HEK293 (cell line): Measurements from ENCODE around the gene TTLL1.

Experiments
- FEZF1 ChIP-seq: fragments of 450-650 bp; formaldehyde crosslinking; IDR thresholded peaks from 2 replicates; pipeline ENCODE4 v1.5.1; 2016; ENCODE audit warnings: missing biosample characterization, missing genetic modification characterization
- HOXA7 ChIP-seq: sonication (generic); formaldehyde crosslinking; IDR thresholded peaks from 2 replicates; pipeline ENCODE4 v1.8.1; 2022; ENCODE audit warnings: missing genetic modification reagents, borderline replicate concordance
- IKZF3 ChIP-seq: fragments of 450-650 bp; IDR thresholded peaks from 2 replicates; pipeline ENCODE4 v1.5.0; 2018; ENCODE audit warnings: missing biosample characterization, mild to moderate bottlenecking, missing genetic modification characterization, moderate library complexity
- MYNN ChIP-seq: fragments of 450-650 bp; formaldehyde crosslinking; IDR thresholded peaks from 2 replicates; pipeline ENCODE4 v1.5.1; 2016; ENCODE audit warnings: missing biosample characterization, missing genetic modification characterization, borderline replicate concordance
- SALL2 ChIP-seq: fragments of 450-650 bp; formaldehyde crosslinking; IDR thresholded peaks from 2 replicates; pipeline ENCODE4 v1.5.0; 2017; ENCODE audit warnings: missing biosample characterization, mild to moderate bottlenecking, missing genetic modification characterization, borderline replicate concordance
- SCRT2 ChIP-seq: fragments of 450-650 bp; formaldehyde crosslinking; IDR thresholded peaks from 2 replicates; pipeline ENCODE4 v1.5.1; 2016; ENCODE audit warnings: missing biosample characterization, missing genetic modification characterization
- SP2 ChIP-seq: fragments of 450-650 bp; formaldehyde crosslinking; IDR thresholded peaks from 2 replicates; pipeline ENCODE4 v1.5.1; 2016; ENCODE audit warnings: missing biosample characterization, missing genetic modification characterization
- WT1 ChIP-seq: fragments of 450-650 bp; formaldehyde crosslinking; IDR thresholded peaks from 2 replicates; pipeline ENCODE4 v1.5.1; 2016; ENCODE audit warnings: missing biosample characterization, missing genetic modification characterization
- ZBTB1 ChIP-seq: fragments of 450-650 bp; formaldehyde crosslinking; IDR thresholded peaks from 2 replicates; pipeline ENCODE4 v1.5.1; 2016; ENCODE audit warnings: missing biosample characterization, missing genetic modification characterization
- ZFP69B ChIP-seq: fragments of 450-650 bp; formaldehyde crosslinking; IDR thresholded peaks from 2 replicates; pipeline ENCODE4 v1.5.1; 2016; ENCODE audit warnings: missing biosample characterization, missing genetic modification characterization
- ZIC2 ChIP-seq: fragments of 450-650 bp; formaldehyde crosslinking; IDR thresholded peaks from 2 replicates; pipeline ENCODE4 v1.5.1; 2016; ENCODE audit warnings: missing biosample characterization, missing genetic modification characterization
- ZNF2 ChIP-seq: fragments of 450-650 bp; formaldehyde crosslinking; IDR thresholded peaks from 2 replicates; pipeline ENCODE4 v1.5.1; 2016; ENCODE audit warnings: missing biosample characterization, missing genetic modification characterization
- ZNF202 ChIP-seq: fragments of 450-650 bp; formaldehyde crosslinking; IDR thresholded peaks from 2 replicates; pipeline ENCODE4 v1.5.1; 2016; ENCODE audit warnings: missing biosample characterization, missing genetic modification characterization, borderline replicate concordance
- ZNF214 ChIP-seq: fragments of 450-650 bp; formaldehyde crosslinking; IDR thresholded peaks from 2 replicates; pipeline ENCODE4 v1.5.1; 2017; ENCODE audit warnings: missing biosample characterization, mild to moderate bottlenecking, missing genetic modification characterization, borderline replicate concordance
- ZNF391 ChIP-seq: fragments of 450-650 bp; formaldehyde crosslinking; IDR thresholded peaks from 2 replicates; pipeline ENCODE4 v1.5.1; 2016; ENCODE audit warnings: low read depth, missing biosample characterization, missing genetic modification characterization, borderline replicate concordance
- ZNF394 ChIP-seq: fragments of 450-650 bp; formaldehyde crosslinking; IDR thresholded peaks from 2 replicates; pipeline ENCODE4 v1.5.1; 2016; ENCODE audit warnings: missing biosample characterization, missing genetic modification characterization, mild to moderate bottlenecking, moderate library complexity, borderline replicate concordance
- ZNF501 ChIP-seq: fragments of 450-650 bp; formaldehyde crosslinking; IDR thresholded peaks from 2 replicates; pipeline ENCODE4 v1.5.1; 2016; ENCODE audit warnings: missing biosample characterization, missing genetic modification characterization
- ZNF529 ChIP-seq: fragments of 450-650 bp; formaldehyde crosslinking; IDR thresholded peaks from 2 replicates; pipeline ENCODE4 v1.5.1; 2017; ENCODE audit warnings: missing genetic modification characterization, missing biosample characterization; ENCODE audit not compliant: insufficient replicate concordance
- ZNF585B ChIP-seq: fragments of 450-650 bp; formaldehyde crosslinking; IDR thresholded peaks from 2 replicates; pipeline ENCODE4 v1.5.1; 2016; ENCODE audit warnings: missing biosample characterization, missing genetic modification characterization
- ZNF600 ChIP-seq: fragments of 450-650 bp; formaldehyde crosslinking; IDR thresholded peaks from 2 replicates; pipeline ENCODE4 v1.5.1; 2016; ENCODE audit warnings: missing biosample characterization, missing genetic modification characterization
- TF ChIP-seq, protein P1 (sequence below): fragments of 450-650 bp; formaldehyde crosslinking; IDR thresholded peaks from 2 replicates; pipeline ENCODE4 v1.5.1; 2016; ENCODE audit warnings: missing biosample characterization, missing genetic modification characterization, borderline replicate concordance
- TF ChIP-seq, protein P2 (sequence below): fragments of 450-650 bp; formaldehyde crosslinking; IDR thresholded peaks from 2 replicates; pipeline ENCODE4 v1.5.1; 2017; ENCODE audit warnings: missing biosample characterization, missing genetic modification characterization
- TF ChIP-seq, protein P3 (sequence below): fragments of 450-650 bp; formaldehyde crosslinking; IDR thresholded peaks from 2 replicates; pipeline ENCODE4 v1.5.0; 2017; ENCODE audit warnings: missing biosample characterization, missing genetic modification characterization, borderline replicate concordance
- TF ChIP-seq, protein P4 (sequence below): fragments of 450-650 bp; formaldehyde crosslinking; IDR thresholded peaks from 2 replicates; pipeline ENCODE4 v1.5.1; 2017; ENCODE audit warnings: missing biosample characterization, missing genetic modification characterization
- TF ChIP-seq, protein P5 (sequence below): fragments of 450-650 bp; formaldehyde crosslinking; IDR thresholded peaks from 2 replicates; pipeline ENCODE4 v1.5.1; 2016; ENCODE audit warnings: missing biosample characterization, missing genetic modification characterization
- TF ChIP-seq, protein P6 (sequence below): fragments of 450-650 bp; formaldehyde crosslinking; IDR thresholded peaks from 2 replicates; pipeline ENCODE4 v1.5.1; 2016; ENCODE audit warnings: missing biosample characterization, missing genetic modification characterization

The TTLL1 gene

DNA sequence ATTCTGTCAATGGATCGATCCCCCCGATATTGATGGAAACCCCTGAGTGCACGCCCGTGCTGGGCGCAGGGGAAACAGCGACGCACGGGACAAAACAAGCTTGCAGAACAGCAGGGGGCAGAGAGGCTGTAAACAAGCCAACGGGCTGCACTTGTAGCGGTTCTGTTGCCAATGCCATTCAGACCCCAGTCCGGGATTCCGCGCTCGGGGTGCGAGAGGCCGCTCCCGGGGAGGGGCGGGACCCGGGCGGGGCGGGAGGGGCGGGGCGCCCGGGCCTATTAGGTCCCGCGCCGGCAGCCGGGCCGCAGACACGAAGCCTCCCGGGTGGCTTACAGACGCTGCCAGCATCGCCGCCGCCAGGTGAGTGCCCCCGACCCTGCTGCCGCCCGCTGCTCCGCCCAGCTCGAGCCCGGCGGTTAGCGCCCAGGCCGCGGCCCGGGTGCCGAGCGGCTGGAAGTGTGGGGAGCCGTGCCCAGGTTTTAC, 21.3 kb upstream of the TTLL1 start, which contains the start of gene BIK (continued):
- TF ChIP-seq, protein P1, sequence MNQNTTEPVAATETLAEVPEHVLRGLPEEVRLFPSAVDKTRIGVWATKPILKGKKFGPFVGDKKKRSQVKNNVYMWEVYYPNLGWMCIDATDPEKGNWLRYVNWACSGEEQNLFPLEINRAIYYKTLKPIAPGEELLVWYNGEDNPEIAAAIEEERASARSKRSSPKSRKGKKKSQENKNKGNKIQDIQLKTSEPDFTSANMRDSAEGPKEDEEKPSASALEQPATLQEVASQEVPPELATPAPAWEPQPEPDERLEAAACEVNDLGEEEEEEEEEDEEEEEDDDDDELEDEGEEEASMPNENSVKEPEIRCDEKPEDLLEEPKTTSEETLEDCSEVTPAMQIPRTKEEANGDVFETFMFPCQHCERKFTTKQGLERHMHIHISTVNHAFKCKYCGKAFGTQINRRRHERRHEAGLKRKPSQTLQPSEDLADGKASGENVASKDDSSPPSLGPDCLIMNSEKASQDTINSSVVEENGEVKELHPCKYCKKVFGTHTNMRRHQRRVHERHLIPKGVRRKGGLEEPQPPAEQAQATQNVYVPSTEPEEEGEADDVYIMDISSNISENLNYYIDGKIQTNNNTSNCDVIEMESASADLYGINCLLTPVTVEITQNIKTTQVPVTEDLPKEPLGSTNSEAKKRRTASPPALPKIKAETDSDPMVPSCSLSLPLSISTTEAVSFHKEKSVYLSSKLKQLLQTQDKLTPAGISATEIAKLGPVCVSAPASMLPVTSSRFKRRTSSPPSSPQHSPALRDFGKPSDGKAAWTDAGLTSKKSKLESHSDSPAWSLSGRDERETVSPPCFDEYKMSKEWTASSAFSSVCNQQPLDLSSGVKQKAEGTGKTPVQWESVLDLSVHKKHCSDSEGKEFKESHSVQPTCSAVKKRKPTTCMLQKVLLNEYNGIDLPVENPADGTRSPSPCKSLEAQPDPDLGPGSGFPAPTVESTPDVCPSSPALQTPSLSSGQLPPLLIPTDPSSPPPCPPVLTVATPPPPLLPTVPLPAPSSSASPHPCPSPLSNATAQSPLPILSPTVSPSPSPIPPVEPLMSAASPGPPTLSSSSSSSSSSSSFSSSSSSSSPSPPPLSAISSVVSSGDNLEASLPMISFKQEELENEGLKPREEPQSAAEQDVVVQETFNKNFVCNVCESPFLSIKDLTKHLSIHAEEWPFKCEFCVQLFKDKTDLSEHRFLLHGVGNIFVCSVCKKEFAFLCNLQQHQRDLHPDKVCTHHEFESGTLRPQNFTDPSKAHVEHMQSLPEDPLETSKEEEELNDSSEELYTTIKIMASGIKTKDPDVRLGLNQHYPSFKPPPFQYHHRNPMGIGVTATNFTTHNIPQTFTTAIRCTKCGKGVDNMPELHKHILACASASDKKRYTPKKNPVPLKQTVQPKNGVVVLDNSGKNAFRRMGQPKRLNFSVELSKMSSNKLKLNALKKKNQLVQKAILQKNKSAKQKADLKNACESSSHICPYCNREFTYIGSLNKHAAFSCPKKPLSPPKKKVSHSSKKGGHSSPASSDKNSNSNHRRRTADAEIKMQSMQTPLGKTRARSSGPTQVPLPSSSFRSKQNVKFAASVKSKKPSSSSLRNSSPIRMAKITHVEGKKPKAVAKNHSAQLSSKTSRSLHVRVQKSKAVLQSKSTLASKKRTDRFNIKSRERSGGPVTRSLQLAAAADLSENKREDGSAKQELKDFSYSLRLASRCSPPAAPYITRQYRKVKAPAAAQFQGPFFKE (tag by site-specific recombination) = no peak
- no peak for TF ChIP-seq ZFP69B (tag by site-specific recombination)
- TF ChIP-seq, protein P2, sequence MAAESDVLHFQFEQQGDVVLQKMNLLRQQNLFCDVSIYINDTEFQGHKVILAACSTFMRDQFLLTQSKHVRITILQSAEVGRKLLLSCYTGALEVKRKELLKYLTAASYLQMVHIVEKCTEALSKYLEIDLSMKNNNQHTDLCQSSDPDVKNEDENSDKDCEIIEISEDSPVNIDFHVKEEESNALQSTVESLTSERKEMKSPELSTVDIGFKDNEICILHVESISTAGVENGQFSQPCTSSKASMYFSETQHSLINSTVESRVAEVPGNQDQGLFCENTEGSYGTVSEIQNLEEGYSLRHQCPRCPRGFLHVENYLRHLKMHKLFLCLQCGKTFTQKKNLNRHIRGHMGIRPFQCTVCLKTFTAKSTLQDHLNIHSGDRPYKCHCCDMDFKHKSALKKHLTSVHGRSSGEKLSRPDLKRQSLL (tag by site-specific recombination) = no peak
- no peak for TF ChIP-seq HOXA7
- no peak for TF ChIP-seq ZNF600
- peak; percentile 61 for TF ChIP-seq SCRT2 (tag by site-specific recombination)
- TF ChIP-seq ZNF501 (tag by site-specific recombination) = no peak
- TF ChIP-seq WT1 (tag by site-specific recombination) = 0 out of 2 replicates have a peak, but pooled peaks have one; percentile 21
- peak; percentile 20; the same call in 1 of the 2 replicates for TF ChIP-seq SP2 (tag by site-specific recombination)
- TF ChIP-seq, protein P3, sequence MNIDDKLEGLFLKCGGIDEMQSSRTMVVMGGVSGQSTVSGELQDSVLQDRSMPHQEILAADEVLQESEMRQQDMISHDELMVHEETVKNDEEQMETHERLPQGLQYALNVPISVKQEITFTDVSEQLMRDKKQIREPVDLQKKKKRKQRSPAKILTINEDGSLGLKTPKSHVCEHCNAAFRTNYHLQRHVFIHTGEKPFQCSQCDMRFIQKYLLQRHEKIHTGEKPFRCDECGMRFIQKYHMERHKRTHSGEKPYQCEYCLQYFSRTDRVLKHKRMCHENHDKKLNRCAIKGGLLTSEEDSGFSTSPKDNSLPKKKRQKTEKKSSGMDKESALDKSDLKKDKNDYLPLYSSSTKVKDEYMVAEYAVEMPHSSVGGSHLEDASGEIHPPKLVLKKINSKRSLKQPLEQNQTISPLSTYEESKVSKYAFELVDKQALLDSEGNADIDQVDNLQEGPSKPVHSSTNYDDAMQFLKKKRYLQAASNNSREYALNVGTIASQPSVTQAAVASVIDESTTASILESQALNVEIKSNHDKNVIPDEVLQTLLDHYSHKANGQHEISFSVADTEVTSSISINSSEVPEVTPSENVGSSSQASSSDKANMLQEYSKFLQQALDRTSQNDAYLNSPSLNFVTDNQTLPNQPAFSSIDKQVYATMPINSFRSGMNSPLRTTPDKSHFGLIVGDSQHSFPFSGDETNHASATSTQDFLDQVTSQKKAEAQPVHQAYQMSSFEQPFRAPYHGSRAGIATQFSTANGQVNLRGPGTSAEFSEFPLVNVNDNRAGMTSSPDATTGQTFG = no peak
- no peak for TF ChIP-seq MYNN (tag by site-specific recombination)
- no peak for TF ChIP-seq FEZF1
- no peak for TF ChIP-seq ZNF585B (tag by site-specific recombination)
- TF ChIP-seq, protein P4, sequence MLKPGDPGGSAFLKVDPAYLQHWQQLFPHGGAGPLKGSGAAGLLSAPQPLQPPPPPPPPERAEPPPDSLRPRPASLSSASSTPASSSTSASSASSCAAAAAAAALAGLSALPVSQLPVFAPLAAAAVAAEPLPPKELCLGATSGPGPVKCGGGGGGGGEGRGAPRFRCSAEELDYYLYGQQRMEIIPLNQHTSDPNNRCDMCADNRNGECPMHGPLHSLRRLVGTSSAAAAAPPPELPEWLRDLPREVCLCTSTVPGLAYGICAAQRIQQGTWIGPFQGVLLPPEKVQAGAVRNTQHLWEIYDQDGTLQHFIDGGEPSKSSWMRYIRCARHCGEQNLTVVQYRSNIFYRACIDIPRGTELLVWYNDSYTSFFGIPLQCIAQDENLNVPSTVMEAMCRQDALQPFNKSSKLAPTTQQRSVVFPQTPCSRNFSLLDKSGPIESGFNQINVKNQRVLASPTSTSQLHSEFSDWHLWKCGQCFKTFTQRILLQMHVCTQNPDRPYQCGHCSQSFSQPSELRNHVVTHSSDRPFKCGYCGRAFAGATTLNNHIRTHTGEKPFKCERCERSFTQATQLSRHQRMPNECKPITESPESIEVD (tag by site-specific recombination) = no peak
- TF ChIP-seq, protein P5, sequence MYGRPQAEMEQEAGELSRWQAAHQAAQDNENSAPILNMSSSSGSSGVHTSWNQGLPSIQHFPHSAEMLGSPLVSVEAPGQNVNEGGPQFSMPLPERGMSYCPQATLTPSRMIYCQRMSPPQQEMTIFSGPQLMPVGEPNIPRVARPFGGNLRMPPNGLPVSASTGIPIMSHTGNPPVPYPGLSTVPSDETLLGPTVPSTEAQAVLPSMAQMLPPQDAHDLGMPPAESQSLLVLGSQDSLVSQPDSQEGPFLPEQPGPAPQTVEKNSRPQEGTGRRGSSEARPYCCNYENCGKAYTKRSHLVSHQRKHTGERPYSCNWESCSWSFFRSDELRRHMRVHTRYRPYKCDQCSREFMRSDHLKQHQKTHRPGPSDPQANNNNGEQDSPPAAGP (tag by site-specific recombination) = no peak
- no peak for TF ChIP-seq SALL2 (tag by site-specific recombination)
- no peak for TF ChIP-seq IKZF3 (tag by site-specific recombination)
- TF ChIP-seq ZNF202 (tag by site-specific recombination) = no peak
- TF ChIP-seq ZNF391 (tag by site-specific recombination) = no peak
- peak; percentile 73; the same call in 1 of the 2 replicates for TF ChIP-seq ZIC2
- TF ChIP-seq, protein P6, sequence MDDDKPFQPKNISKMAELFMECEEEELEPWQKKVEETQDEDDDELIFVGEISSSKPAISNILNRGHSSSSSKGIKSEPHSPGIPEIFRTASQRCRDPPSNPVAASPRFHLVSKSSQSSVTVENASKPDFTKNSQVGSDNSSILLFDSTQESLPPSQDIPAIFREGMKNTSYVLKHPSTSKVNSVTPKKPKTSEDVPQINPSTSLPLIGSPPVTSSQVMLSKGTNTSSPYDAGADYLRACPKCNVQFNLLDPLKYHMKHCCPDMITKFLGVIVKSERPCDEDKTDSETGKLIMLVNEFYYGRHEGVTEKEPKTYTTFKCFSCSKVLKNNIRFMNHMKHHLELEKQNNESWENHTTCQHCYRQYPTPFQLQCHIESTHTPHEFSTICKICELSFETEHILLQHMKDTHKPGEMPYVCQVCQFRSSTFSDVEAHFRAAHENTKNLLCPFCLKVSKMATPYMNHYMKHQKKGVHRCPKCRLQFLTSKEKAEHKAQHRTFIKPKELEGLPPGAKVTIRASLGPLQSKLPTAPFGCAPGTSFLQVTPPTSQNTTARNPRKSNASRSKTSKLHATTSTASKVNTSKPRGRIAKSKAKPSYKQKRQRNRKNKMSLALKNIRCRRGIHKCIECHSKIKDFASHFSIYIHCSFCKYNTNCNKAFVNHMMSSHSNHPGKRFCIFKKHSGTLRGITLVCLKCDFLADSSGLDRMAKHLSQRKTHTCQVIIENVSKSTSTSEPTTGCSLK (tag by site-specific recombination) = no peak
- TF ChIP-seq ZNF214 = no peak
- TF ChIP-seq ZNF529 = no peak
- no peak for TF ChIP-seq ZNF2 (tag by site-specific recombination)
- TF ChIP-seq ZBTB1 (tag by site-specific recombination) = no peak
- TF ChIP-seq ZNF394 (tag by site-specific recombination) = no peak
